SK-N-SH treated with all-trans-retinoic acid at 6 μM for 48 hours (cell line): ENCODE measurements around the gene DEFB131B.

Experiments used
- ATAC-seq: fragments of 200-7000 bp; cut with Tn5 transposase; 3 replicates; pipeline ENCODE4 v1.9.1; 2020; ENCODE audit warnings: mild to moderate bottlenecking, moderate library complexity
- ARNTL ChIP-seq: fragments of 450-650 bp; formaldehyde crosslinking; IDR thresholded peaks from 2 replicates; pipeline ENCODE4 v1.5.0; 2020; ENCODE audit warnings: low read depth, mild to moderate bottlenecking, moderate library complexity, borderline replicate concordance
- BACH2 ChIP-seq: fragments of 250-450 bp; sonication (Bioruptor Pico); IDR thresholded peaks from 2 replicates; pipeline ENCODE4 v1.9.0; 2021; ENCODE audit warnings: mild to moderate bottlenecking, borderline replicate concordance
- CSRNP3 ChIP-seq: fragments of 250-450 bp; sonication (Bioruptor Pico); IDR thresholded peaks from 2 replicates; pipeline ENCODE4 v1.5.1; 2021; ENCODE audit warnings: mild to moderate bottlenecking, moderate library complexity
- GLIS3 ChIP-seq: fragments of 250-450 bp; sonication (Bioruptor Pico); IDR thresholded peaks from 2 replicates; pipeline ENCODE4 v1.5.0; 2020; ENCODE audit warnings: mild to moderate bottlenecking, moderate library complexity
- ISL1 ChIP-seq: fragments of 250-450 bp; sonication (Bioruptor Pico); IDR thresholded peaks from 2 replicates; pipeline ENCODE4 v2.1.2; 2022; ENCODE audit warnings: mild to moderate bottlenecking, moderate library complexity
- OSR1 ChIP-seq: fragments of 250-450 bp; sonication (Bioruptor Pico); IDR thresholded peaks from 2 replicates; pipeline ENCODE4 v1.8.0; 2022; ENCODE audit warnings: moderate library complexity, mild to moderate bottlenecking, inconsistent platforms
- PATZ1 ChIP-seq: fragments of 250-450 bp; sonication (Bioruptor Pico); IDR thresholded peaks from 2 replicates; pipeline ENCODE4 v1.8.0; 2020; ENCODE audit warnings: mild to moderate bottlenecking, moderate library complexity, borderline replicate concordance
- POU6F1 ChIP-seq: fragments of 250-450 bp; sonication (Bioruptor Pico); IDR thresholded peaks from 2 replicates; pipeline ENCODE4 v1.8.0; 2021; ENCODE audit warnings: low read depth, mild to moderate bottlenecking, moderate library complexity, borderline replicate concordance
- PPARA ChIP-seq: fragments of 250-450 bp; sonication (Bioruptor Pico); IDR thresholded peaks from 2 replicates; pipeline ENCODE4 v1.5.0; 2020; ENCODE audit warnings: mild to moderate bottlenecking, borderline replicate concordance
- RARB ChIP-seq: fragments of 250-450 bp; sonication (Bioruptor Pico); IDR thresholded peaks from 2 replicates; pipeline ENCODE4 v1.8.0; 2021; ENCODE audit warnings: mild to moderate bottlenecking, moderate library complexity
- SNAI2 ChIP-seq: fragments of 250-450 bp; sonication (Bioruptor Pico); IDR thresholded peaks from 2 replicates; pipeline ENCODE4 v1.5.0; 2020; ENCODE audit warnings: mild to moderate bottlenecking, moderate library complexity
- TOX ChIP-seq: fragments of 250-450 bp; sonication (Bioruptor Pico); IDR thresholded peaks from 2 replicates; pipeline ENCODE4 v1.8.0; 2021; ENCODE audit warnings: mild to moderate bottlenecking, moderate library complexity, borderline replicate concordance
- TSHZ2 ChIP-seq: fragments of 250-450 bp; sonication (Bioruptor Pico); IDR thresholded peaks from 2 replicates; pipeline ENCODE4 v1.5.0; 2020; ENCODE audit warnings: mild to moderate bottlenecking, moderate library complexity
- ZC3H10 ChIP-seq: fragments of 250-450 bp; sonication (Bioruptor Pico); IDR thresholded peaks from 2 replicates; pipeline ENCODE4 v1.5.1; 2021; ENCODE audit warnings: mild to moderate bottlenecking, moderate library complexity
- ZFP3 ChIP-seq: fragments of 250-450 bp; sonication (Bioruptor Pico); IDR thresholded peaks from 2 replicates; pipeline ENCODE4 v1.5.0; 2020; ENCODE audit warnings: mild to moderate bottlenecking, moderate library complexity
- ZFP30 ChIP-seq: fragments of 450-650 bp; formaldehyde crosslinking; IDR thresholded peaks from 2 replicates; pipeline ENCODE4 v1.5.0; 2022; ENCODE audit warnings: mild to moderate bottlenecking, moderate library complexity
- ZNF565 ChIP-seq: fragments of 450-650 bp; formaldehyde crosslinking; conservative IDR thresholded peaks from 2 replicates; pipeline ENCODE4 v1.5.0; 2020; ENCODE audit warnings: low read depth, mild to moderate bottlenecking, moderate library complexity
- ZNF70 ChIP-seq: fragments of 450-650 bp; formaldehyde crosslinking; IDR thresholded peaks from 2 replicates; pipeline ENCODE4 v1.5.0; 2020; ENCODE audit warnings: mild to moderate bottlenecking, moderate library complexity
- ZNF8 ChIP-seq: fragments of 450-650 bp; formaldehyde crosslinking; IDR thresholded peaks from 2 replicates; pipeline ENCODE4 v1.5.0; 2020; ENCODE audit warnings: mild to moderate bottlenecking, moderate library complexity

DEFB131B gene

GRCh38 chr11:71927820-71928736, 49.8 kb downstream of the DEFB131B start, which contains the start of gene XNDC1N:
TSS of gene XNDC1N (minus strand) at chr11:71928594. CDS start at chr11:71923353, 5,241 bp downstream.
- peak; percentile 95 for ATAC-seq
- no peak for TF ChIP-seq PPARA
- no peak for TF ChIP-seq TOX (CRISPR knock-in tag)
- no peak for TF ChIP-seq BACH2 (CRISPR knock-in tag)
- no peak for TF ChIP-seq RARB (CRISPR knock-in tag)
- TF ChIP-seq ZNF70 (CRISPR knock-in tag), result no peak
- no peak for TF ChIP-seq CSRNP3 (CRISPR knock-in tag)
- no peak for TF ChIP-seq ZFP3 (CRISPR knock-in tag)
- no peak for TF ChIP-seq ZNF565
- TF ChIP-seq ARNTL (CRISPR knock-in tag), result no peak
- TF ChIP-seq ZC3H10 (CRISPR knock-in tag), result no peak
- TF ChIP-seq POU6F1, result no peak
- TF ChIP-seq ISL1, result no peak
- TF ChIP-seq PATZ1 (CRISPR knock-in tag), result no peak
- TF ChIP-seq SNAI2, result no peak
- TF ChIP-seq GLIS3 (CRISPR knock-in tag), result no peak
- TF ChIP-seq OSR1 (CRISPR knock-in tag), result no peak

- peak; percentile 98 for ATAC-seq
- TF ChIP-seq ZNF8 (CRISPR knock-in tag) (no peak), ZNF565 (no peak)
These were observed 50.6 kb downstream of the DEFB131B start, which contains the start of gene RNF121 for GRCh38 chr11:71928737-71929443. TSS of gene RNF121 (plus strand) at chr11:71929046. CDS start at chr11:71929062, 16 bp downstream.

- ATAC-seq, result no peak
- TF ChIP-seq ZFP30 (CRISPR knock-in tag) (no peak), ZFP3 (CRISPR knock-in tag) (no peak), OSR1 (CRISPR knock-in tag) (no peak), TSHZ2 (CRISPR knock-in tag) (no peak), ZNF8 (CRISPR knock-in tag) (no peak), POU6F1 (no peak), ZNF70 (CRISPR knock-in tag) (no peak)
- TF ChIP-seq, all 23 proteins: peak for 0
These were observed 51.2 kb downstream of the DEFB131B start for GRCh38 chr11:71929491-71929890.
